SKM-1 treated with dmso at 0.1 percent for 144 hours (cell line): Measurements from ENCODE around the gene ARAP1.
A peak's percentile ranks its signal among the peaks of the same experiment; 100 is the strongest.

Source experiments
- DNase-seq: peaks from one replicate; lab custom pipeline; 2025; ENCODE audit not compliant: unreplicated experiment; lab: John Stamatoyannopoulos, UW

The ARAP1 gene

GRCh38 chr11:72642043-72642883 is 109.9 kb downstream of the ARAP1 start:
- DNase-seq = no peak

GRCh38 chr11:72641522-72642042 is 110.6 kb downstream of the ARAP1 start:
- no peak for DNase-seq

GRCh38 chr11:72639502-72640375 is 112.5 kb downstream of the ARAP1 start:
- no peak for DNase-seq

- DNase-seq = no peak
Observed at GRCh38 chr11:72637926-72638325, 114.3 kb downstream of the ARAP1 start.

- no peak for DNase-seq
Observed at GRCh38 chr11:72637198-72637597, 115.0 kb downstream of the ARAP1 start.

GRCh38 chr11:72636376-72636775 is 115.8 kb downstream of the ARAP1 start:
- DNase-seq = no peak

- no peak for DNase-seq
Observed at GRCh38 chr11:72635933-72636332, 116.3 kb downstream of the ARAP1 start.

- DNase-seq = peak; percentile 20
Observed at GRCh38 chr11:72635309-72635915, 116.8 kb downstream of the ARAP1 start.
